ENCODE measurements around the gene MTARC2. TPM values are rescaled to one million over a fixed set of nuclear protein-coding genes. Genes with fewer than 3 reads are reported as not detected.

Gene MTARC2
- 5.3 and 10.5 TPM in 2 replicates for total RNA-seq

GRCh38 chr1:220748089-220748934, at the start of gene MTARC2:
MTARC2 (plus strand) TSS chr1:220748322; CDS start chr1:220748532, 210 bp downstream.

GRCh38 chr1:220786337-220787068, 38.4 kb downstream of the MTARC2 start, which contains the start of gene MTARC1:
MTARC1 (plus strand) TSS chr1:220786913; CDS start chr1:220786945, 32 bp downstream.

Other genes with a start within 250 kb of the MTARC2 start
- 1.2 and 2.0 TPM in 2 replicates for gene MARK1, start 220.2 kb upstream of the MTARC2 start, total RNA-seq
- 0.20 and 0.85 TPM in 2 replicates for gene C1orf115, start 58.0 kb upstream of the MTARC2 start, total RNA-seq
- gene MTARC1, start 38.6 kb downstream of the MTARC2 start, total RNA-seq, result 1.6 and 1.7 TPM in 2 replicates
- gene HLX, start 131.1 kb downstream of the MTARC2 start, total RNA-seq, result 4.9 and 10.6 TPM in 2 replicates

All from smooth muscle cell of the pulmonary artery (primary cell).